MM.1S (cell line): ENCODE results near the gene SCN2A.

Experiments used
- DNase-seq: peaks from one replicate; pipeline ENCODE4 v3.0.0-alpha.2; 2015
- H2AFZ ChIP-seq: fragments of 300-600 bp; sonication (generic); 2 replicates; pipeline ENCODE4 v1.6.0; 2016; ENCODE audit warnings: antibody characterized with exemption, low read length
- H3F3A ChIP-seq: fragments of 300-600 bp; sonication (generic); 2 replicates; pipeline ENCODE4 v1.6.1; 2016; ENCODE audit warnings: mild to moderate bottlenecking, antibody characterized with exemption, low read length, moderate library complexity, mixed read lengths; ENCODE audit not compliant: insufficient read depth
- H3K27ac ChIP-seq: fragments of 300-600 bp; sonication (generic); 2 replicates; pipeline ENCODE4 v1.5.1; 2016; ENCODE audit warnings: mild to moderate bottlenecking, low read length
- H3K27me3 ChIP-seq: fragments of 300-600 bp; sonication (generic); replicated peaks from 2 replicates; pipeline ENCODE4 v1.6.0; 2016; ENCODE audit warnings: low read length; ENCODE audit not compliant: insufficient read depth
- H3K36me3 ChIP-seq: fragments of 300-600 bp; sonication (generic); replicated peaks from 2 replicates; pipeline ENCODE4 v1.6.1; 2016; ENCODE audit warnings: mild to moderate bottlenecking, low read length, mixed read lengths; ENCODE audit not compliant: insufficient read depth
- H3K4me1 ChIP-seq: fragments of 300-600 bp; sonication (generic); 2 replicates; pipeline ENCODE4 v1.6.1; 2016; ENCODE audit warnings: low read length, mixed read lengths
- H3K4me2 ChIP-seq: fragments of 300-600 bp; sonication (generic); 2 replicates; pipeline ENCODE4 v1.6.0; 2016; ENCODE audit warnings: low read depth, low read length
- H3K4me3 ChIP-seq: fragments of 300-600 bp; sonication (generic); 2 replicates; pipeline ENCODE4 v1.5.1; 2016; ENCODE audit warnings: low read length, mixed read lengths
- H3K79me2 ChIP-seq: fragments of 300-600 bp; sonication (generic); 2 replicates; pipeline ENCODE4 v1.6.1; 2016; ENCODE audit warnings: mixed run types, low read length, mixed read lengths
- H3K9ac ChIP-seq: fragments of 300-600 bp; sonication (generic); 2 replicates; pipeline ENCODE4 v1.6.1; 2016; ENCODE audit warnings: low read length, mixed read lengths
- H3K9me2 ChIP-seq: fragments of 300-600 bp; sonication (generic); replicated peaks from 2 replicates; pipeline ENCODE4 v1.6.1; 2016; ENCODE audit warnings: mild to moderate bottlenecking, low read length, mixed read lengths; ENCODE audit not compliant: insufficient read depth
- H3K9me3 ChIP-seq: fragments of 300-600 bp; sonication (generic); replicated peaks from 2 replicates; pipeline ENCODE4 v1.6.1; 2016; ENCODE audit warnings: mild to moderate bottlenecking, low read length, mixed read lengths; ENCODE audit not compliant: insufficient read depth
- H4K20me1 ChIP-seq: fragments of 300-600 bp; sonication (generic); 2 replicates; pipeline ENCODE4 v1.6.1; 2016; ENCODE audit warnings: mild to moderate bottlenecking, low read length, moderate library complexity, mixed read lengths; ENCODE audit not compliant: insufficient read depth
- EZH2 ChIP-seq: fragments of 300-600 bp; sonication (generic); optimal IDR thresholded peaks from 2 replicates; pipeline ENCODE3; 2017; ENCODE audit warnings: low read depth, mild to moderate bottlenecking, antibody characterized with exemption, low read length, mixed read lengths
- EZH2phosphoT487 ChIP-seq: fragments of 300-600 bp; sonication (generic); IDR thresholded peaks from 2 replicates; pipeline ENCODE4 v1.6.1; 2018; ENCODE audit warnings: antibody characterized with exemption, low read length
- TF ChIP-seq, protein P1 (sequence below): fragments of 300-600 bp; sonication (generic); IDR thresholded peaks from 2 replicates; pipeline ENCODE4 v1.5.1; 2016; ENCODE audit warnings: antibody characterized with exemption, low read length, mixed read lengths

Gene SCN2A

DNA sequence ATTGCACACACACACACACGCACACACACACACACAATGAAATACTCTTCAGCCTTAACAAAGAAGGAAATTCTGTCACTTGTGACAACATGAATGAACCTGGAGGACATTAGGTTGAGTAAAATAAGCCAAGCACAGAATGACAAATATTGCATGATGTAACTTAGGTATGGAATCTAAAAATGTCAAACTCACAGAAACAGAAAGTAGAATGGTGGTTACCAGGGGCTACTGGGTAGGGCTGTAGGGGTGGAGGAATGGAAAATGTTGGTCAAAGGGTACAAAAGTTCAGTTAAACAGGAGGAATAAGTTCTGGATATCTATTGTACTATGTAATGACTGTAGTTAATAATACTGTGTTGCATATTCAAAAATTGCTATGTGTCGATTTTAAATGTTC is 29.5 kb downstream of the SCN2A start:
- TF ChIP-seq EZH2phosphoT487 (no peak), EZH2 (no peak)
- TF ChIP-seq, protein P1, sequence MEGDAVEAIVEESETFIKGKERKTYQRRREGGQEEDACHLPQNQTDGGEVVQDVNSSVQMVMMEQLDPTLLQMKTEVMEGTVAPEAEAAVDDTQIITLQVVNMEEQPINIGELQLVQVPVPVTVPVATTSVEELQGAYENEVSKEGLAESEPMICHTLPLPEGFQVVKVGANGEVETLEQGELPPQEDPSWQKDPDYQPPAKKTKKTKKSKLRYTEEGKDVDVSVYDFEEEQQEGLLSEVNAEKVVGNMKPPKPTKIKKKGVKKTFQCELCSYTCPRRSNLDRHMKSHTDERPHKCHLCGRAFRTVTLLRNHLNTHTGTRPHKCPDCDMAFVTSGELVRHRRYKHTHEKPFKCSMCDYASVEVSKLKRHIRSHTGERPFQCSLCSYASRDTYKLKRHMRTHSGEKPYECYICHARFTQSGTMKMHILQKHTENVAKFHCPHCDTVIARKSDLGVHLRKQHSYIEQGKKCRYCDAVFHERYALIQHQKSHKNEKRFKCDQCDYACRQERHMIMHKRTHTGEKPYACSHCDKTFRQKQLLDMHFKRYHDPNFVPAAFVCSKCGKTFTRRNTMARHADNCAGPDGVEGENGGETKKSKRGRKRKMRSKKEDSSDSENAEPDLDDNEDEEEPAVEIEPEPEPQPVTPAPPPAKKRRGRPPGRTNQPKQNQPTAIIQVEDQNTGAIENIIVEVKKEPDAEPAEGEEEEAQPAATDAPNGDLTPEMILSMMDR = no peak
- no peaks in the 10 kb centered on the region for H3K9me3 ChIP-seq
- H3K4me2 ChIP-seq = peak overlapping the region; percentile 6; the same call in 1 of the 2 replicates
- H3K9me2 ChIP-seq = no peaks in the 10 kb centered on the region
- no peaks in the 10 kb centered on the region for H3F3A ChIP-seq
- no peak overlapping the region for H3K27ac ChIP-seq
- H3K36me3 ChIP-seq = no peaks in the 10 kb centered on the region
- peaks cover 6% of the 10 kb centered on the region for H3K4me1 ChIP-seq
- H3K27me3 ChIP-seq = no peaks in the 10 kb centered on the region
- H4K20me1 ChIP-seq = no peaks in the 10 kb centered on the region
- H3K79me2 ChIP-seq = no peaks in the 10 kb centered on the region
- no peak overlapping the region for H3K4me3 ChIP-seq
- peak; percentile 26 for DNase-seq
- no peak overlapping the region for H2AFZ ChIP-seq
- no peak overlapping the region for H3K9ac ChIP-seq

DNA sequence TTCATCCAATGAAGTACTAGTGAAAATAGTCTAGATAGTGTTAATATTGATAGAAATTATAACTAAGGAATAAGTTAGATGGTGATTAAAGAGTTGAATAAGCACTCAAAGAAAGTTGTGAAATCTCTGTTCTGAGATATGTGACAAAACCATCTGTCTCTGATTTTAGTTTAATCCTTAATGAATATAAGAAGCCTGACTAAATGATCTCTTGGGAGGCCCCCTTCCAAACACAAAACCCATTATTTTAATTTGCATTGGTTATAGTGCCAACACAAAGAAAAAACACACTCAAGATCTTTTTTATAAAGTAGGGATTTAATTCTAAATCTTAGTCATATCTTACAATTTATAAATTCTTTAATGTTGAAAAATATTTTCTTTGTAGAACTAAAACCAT is 34.0 kb downstream of the SCN2A start:
- H3K4me2 ChIP-seq = no peak overlapping the region
- no peak overlapping the region for H3K27ac ChIP-seq
- no peak for DNase-seq
- H3F3A ChIP-seq = peaks cover 4% of the 10 kb centered on the region; the same call in 1 of the 2 replicates
- H3K4me3 ChIP-seq = no peak overlapping the region
- no peak overlapping the region for H3K9ac ChIP-seq
- H3K79me2 ChIP-seq = no peaks in the 10 kb centered on the region
- H3K9me3 ChIP-seq = no peaks in the 10 kb centered on the region
- peaks cover 21% of the 10 kb centered on the region for H3K4me1 ChIP-seq
- no peaks in the 10 kb centered on the region for H3K36me3 ChIP-seq
- no peaks in the 10 kb centered on the region for H3K9me2 ChIP-seq
- TF ChIP-seq, protein P1 = no peak
- TF ChIP-seq EZH2phosphoT487 = no peak
- TF ChIP-seq EZH2 = no peak
- H3K27me3 ChIP-seq = no peaks in the 10 kb centered on the region
- no peak overlapping the region for H2AFZ ChIP-seq
- H4K20me1 ChIP-seq = no peaks in the 10 kb centered on the region

DNA sequence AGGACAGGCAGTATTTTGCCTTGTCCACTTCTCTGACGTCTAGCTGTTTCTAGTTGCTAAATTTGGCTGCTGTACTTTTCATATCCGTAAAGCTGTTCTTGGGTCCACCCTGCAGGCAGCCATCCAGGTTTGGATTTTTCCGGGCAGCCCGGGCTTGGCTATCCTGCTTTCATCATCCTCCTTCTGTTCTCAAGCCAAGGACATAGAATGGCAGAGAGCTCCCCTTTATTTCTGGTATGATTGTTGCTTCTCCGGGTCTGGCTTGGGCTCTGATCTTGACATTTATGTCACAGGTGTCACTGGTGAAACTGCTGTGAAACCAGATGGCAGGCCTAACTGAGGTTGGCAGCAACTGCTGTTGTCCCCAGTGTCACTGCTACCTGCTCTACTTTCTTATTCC is 35.5 kb downstream of the SCN2A start:
- H3K36me3 ChIP-seq = no peaks in the 10 kb centered on the region

More for the DNA sequence above, 35.5 kb downstream of the SCN2A start:
- H3K9me2 ChIP-seq = no peaks in the 10 kb centered on the region
- H3K9me3 ChIP-seq = no peaks in the 10 kb centered on the region
- TF ChIP-seq, protein P1 = no peak
- no peak for TF ChIP-seq EZH2phosphoT487
- TF ChIP-seq EZH2 = no peak
- no peaks in the 10 kb centered on the region for H3K27me3 ChIP-seq
- peak; percentile 82 for DNase-seq
- peak overlapping the region; percentile 28 for H3K4me3 ChIP-seq
- peak overlapping the region; percentile 69; the same call in 1 of the 2 replicates for H3K27ac ChIP-seq
- H3K79me2 ChIP-seq = no peaks in the 10 kb centered on the region
- peak overlapping the region; percentile 25 for H3K9ac ChIP-seq
- no peaks in the 10 kb centered on the region for H4K20me1 ChIP-seq
- peak overlapping the region; percentile 54 for H3K4me2 ChIP-seq
- H3K4me1 ChIP-seq = peaks cover 15% of the 10 kb centered on the region
- peaks cover 4% of the 10 kb centered on the region; the same call in 1 of the 2 replicates for H3F3A ChIP-seq
- peak overlapping the region; percentile 35 for H2AFZ ChIP-seq
